Smooth muscle cell (in vitro differentiated cells): Measurements from ENCODE around the gene GFY. TPM values are rescaled to one million over a fixed set of nuclear protein-coding genes. Genes with fewer than 3 reads are reported as not detected.

Experiments used
- DNase-seq: peaks from one replicate; lab custom pipeline; 2025; ENCODE audit not compliant: unreplicated experiment; lab: John Stamatoyannopoulos, UW
- H2AFZ ChIP-seq: fragments of 200-600 bp; sonication (generic); 2 replicates; pipeline ENCODE4 v1.6.0; 2016; ENCODE audit warnings: antibody characterized with exemption, low read depth, mild to moderate bottlenecking
- H3F3A ChIP-seq: fragments of 200-600 bp; sonication (generic); 2 replicates; pipeline ENCODE4 v1.6.0; 2017; ENCODE audit warnings: antibody characterized with exemption, low read depth
- H3K27ac ChIP-seq: fragments of 200-600 bp; sonication (generic); 2 replicates; pipeline ENCODE4 v1.5.1; 2016; ENCODE audit warnings: low read depth, mild to moderate bottlenecking
- H3K27me3 ChIP-seq: fragments of 200-600 bp; sonication (generic); 2 replicates; pipeline ENCODE4 v1.6.1; 2016; ENCODE audit warnings: low read depth, mild to moderate bottlenecking
- H3K36me3 ChIP-seq: fragments of 200-600 bp; sonication (generic); 2 replicates; pipeline ENCODE4 v1.5.1; 2016; ENCODE audit warnings: low read depth
- H3K4me1 ChIP-seq: fragments of 200-600 bp; sonication (generic); 2 replicates; pipeline ENCODE4 v1.5.1; 2016; ENCODE audit warnings: low read depth
- H3K4me2 ChIP-seq: fragments of 200-600 bp; sonication (generic); 2 replicates; pipeline ENCODE4 v1.6.0; 2016; ENCODE audit warnings: mild to moderate bottlenecking
- H3K4me3 ChIP-seq: fragments of 200-600 bp; sonication (generic); 2 replicates; pipeline ENCODE4 v1.5.1; 2016; ENCODE audit warnings: mild to moderate bottlenecking
- H3K79me2 ChIP-seq: fragments of 200-600 bp; sonication (generic); 2 replicates; pipeline ENCODE4 v1.6.0; 2016; ENCODE audit warnings: low read depth, mild to moderate bottlenecking
- H3K9ac ChIP-seq: fragments of 200-600 bp; sonication (generic); 2 replicates; pipeline ENCODE4 v1.6.0; 2016; ENCODE audit warnings: low read depth
- H3K9me3 ChIP-seq: fragments of 200-600 bp; sonication (generic); replicated peaks from 2 replicates; pipeline ENCODE4 v1.5.1; 2016; ENCODE audit warnings: low read depth
- H4K20me1 ChIP-seq: fragments of 200-600 bp; sonication (generic); 2 replicates; pipeline ENCODE4 v1.6.0; 2016; ENCODE audit warnings: low read depth
- WGBS: methylation state at CpG from one replicate; pipeline ENCODE4 v1.1.7; 2016; ENCODE audit warnings: low lambda C conversion rate; 5-methylcytosine and 5-hydroxymethylcytosine counted together
- polyA plus RNA-seq: library from polyadenylated mRNA; unstranded; fragments of >200 nt; fragmentation: Nextera tagmentation; extraction: Ambion mirVana; gene quantifications from 2 replicates; pipeline ENCODE4 v1.2.1, GENCODE V29; 2016
- total RNA-seq: library from RNA; depleted of rRNA; stranded (reverse); fragments of >200 nt; gene quantifications from 2 replicates; pipeline ENCODE4 v1.2.3, GENCODE V29; 2014
- TF ChIP-seq, protein P1 (sequence below): fragments of 200-600 bp; sonication (generic); IDR thresholded peaks from 2 replicates; pipeline ENCODE4 v1.5.1; 2017; ENCODE audit warnings: borderline replicate concordance, mild to moderate bottlenecking, antibody characterized with exemption; ENCODE audit not compliant: insufficient read depth, poor library complexity, severe bottlenecking

The GFY gene
- total and polyA plus RNA-seq, 2 experiments from 2014 or later, result not detected

DNA sequence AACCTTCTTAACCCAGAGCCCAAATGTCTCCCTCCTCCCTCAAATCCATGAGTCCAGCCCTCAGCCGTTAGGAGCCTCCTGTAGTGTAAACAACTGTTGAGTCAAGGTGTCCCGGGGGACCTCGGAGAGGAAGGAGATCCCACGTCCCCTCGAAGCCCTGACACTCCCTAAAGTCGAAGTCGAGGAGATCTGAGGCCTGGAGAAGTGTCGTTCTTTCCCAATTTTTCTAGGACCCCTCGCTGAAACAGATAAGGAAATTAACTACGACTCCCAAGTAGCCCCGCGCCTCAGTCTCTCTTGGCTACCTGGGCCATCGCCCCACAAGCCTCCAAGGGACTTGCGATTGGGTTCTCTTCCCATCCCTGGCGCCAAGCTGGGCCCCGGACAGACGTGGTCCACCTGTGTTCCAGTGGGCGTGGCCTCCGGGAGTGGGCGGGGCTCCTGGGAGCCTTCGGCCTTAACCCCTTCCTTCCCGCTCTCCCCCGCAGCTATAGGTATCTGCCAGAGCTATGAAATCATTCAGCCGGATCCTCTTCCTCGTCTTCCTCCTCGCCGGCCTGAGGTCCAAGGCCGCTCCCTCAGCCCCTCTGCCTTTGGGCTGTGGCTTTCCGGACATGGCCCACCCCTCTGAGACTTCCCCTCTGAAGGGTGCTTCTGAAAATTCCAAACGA, 869 bp downstream of the GFY start:
- no peak for DNase-seq
- peaks cover 100% of the 10 kb centered on the region for H3K27me3 ChIP-seq
- no peaks in the 10 kb centered on the region for H3K36me3 ChIP-seq
- no peaks in the 10 kb centered on the region for H3F3A ChIP-seq
- no peaks in the 10 kb centered on the region for H4K20me1 ChIP-seq
- no peak overlapping the region for H3K9ac ChIP-seq
- H3K9me3 ChIP-seq, result no peaks in the 10 kb centered on the region
- H3K27ac ChIP-seq, result no peak overlapping the region
- H3K4me2 ChIP-seq, result no peak overlapping the region
- WGBS, result 10% methylated on average over 30 of the region's 30 CpGs
- TF ChIP-seq, protein P1, sequence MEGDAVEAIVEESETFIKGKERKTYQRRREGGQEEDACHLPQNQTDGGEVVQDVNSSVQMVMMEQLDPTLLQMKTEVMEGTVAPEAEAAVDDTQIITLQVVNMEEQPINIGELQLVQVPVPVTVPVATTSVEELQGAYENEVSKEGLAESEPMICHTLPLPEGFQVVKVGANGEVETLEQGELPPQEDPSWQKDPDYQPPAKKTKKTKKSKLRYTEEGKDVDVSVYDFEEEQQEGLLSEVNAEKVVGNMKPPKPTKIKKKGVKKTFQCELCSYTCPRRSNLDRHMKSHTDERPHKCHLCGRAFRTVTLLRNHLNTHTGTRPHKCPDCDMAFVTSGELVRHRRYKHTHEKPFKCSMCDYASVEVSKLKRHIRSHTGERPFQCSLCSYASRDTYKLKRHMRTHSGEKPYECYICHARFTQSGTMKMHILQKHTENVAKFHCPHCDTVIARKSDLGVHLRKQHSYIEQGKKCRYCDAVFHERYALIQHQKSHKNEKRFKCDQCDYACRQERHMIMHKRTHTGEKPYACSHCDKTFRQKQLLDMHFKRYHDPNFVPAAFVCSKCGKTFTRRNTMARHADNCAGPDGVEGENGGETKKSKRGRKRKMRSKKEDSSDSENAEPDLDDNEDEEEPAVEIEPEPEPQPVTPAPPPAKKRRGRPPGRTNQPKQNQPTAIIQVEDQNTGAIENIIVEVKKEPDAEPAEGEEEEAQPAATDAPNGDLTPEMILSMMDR, result no peak
- peaks cover 19% of the 10 kb centered on the region for H3K4me1 ChIP-seq
- H3K4me3 ChIP-seq, result no peak overlapping the region
- H3K79me2 ChIP-seq, result no peaks in the 10 kb centered on the region
- no peak overlapping the region for H2AFZ ChIP-seq

DNA sequence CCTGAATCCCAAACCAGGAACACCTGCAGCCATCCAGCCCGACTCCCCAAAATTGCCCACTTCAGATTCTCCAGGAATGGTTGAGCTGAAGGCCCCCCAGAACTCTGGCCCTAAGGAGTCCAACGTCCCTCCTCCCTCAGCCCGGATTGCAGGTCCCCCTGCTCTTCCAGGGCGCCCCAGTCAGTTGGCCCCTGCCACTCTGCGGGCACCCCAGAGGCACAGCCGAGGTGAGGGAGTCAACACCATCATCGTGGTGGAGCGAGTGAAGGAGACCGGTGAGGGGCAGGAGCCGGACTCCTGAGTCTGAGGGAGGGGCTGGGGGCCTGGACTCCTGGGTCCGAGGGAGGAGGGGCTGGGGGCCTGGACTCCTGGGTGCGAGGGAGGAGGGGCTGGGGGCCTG, 2.2 kb downstream of the GFY start:
- peaks cover 100% of the 10 kb centered on the region for H3K27me3 ChIP-seq
- peaks cover 18% of the 10 kb centered on the region for H3K4me1 ChIP-seq
- no peak overlapping the region for H3K4me3 ChIP-seq
- no peaks in the 10 kb centered on the region for H3F3A ChIP-seq
- H3K27ac ChIP-seq, result no peak overlapping the region
- 86% methylated on average over 10 of the region's 12 CpGs for WGBS
- no peaks in the 10 kb centered on the region for H3K9me3 ChIP-seq
- H3K4me2 ChIP-seq, result no peak overlapping the region
- H3K79me2 ChIP-seq, result no peaks in the 10 kb centered on the region
- TF ChIP-seq, protein P1, result no peak
- no peaks in the 10 kb centered on the region for H4K20me1 ChIP-seq
- H2AFZ ChIP-seq, result no peak overlapping the region
- no peak overlapping the region for H3K9ac ChIP-seq
- no peaks in the 10 kb centered on the region for H3K36me3 ChIP-seq
- no peak for DNase-seq

DNA sequence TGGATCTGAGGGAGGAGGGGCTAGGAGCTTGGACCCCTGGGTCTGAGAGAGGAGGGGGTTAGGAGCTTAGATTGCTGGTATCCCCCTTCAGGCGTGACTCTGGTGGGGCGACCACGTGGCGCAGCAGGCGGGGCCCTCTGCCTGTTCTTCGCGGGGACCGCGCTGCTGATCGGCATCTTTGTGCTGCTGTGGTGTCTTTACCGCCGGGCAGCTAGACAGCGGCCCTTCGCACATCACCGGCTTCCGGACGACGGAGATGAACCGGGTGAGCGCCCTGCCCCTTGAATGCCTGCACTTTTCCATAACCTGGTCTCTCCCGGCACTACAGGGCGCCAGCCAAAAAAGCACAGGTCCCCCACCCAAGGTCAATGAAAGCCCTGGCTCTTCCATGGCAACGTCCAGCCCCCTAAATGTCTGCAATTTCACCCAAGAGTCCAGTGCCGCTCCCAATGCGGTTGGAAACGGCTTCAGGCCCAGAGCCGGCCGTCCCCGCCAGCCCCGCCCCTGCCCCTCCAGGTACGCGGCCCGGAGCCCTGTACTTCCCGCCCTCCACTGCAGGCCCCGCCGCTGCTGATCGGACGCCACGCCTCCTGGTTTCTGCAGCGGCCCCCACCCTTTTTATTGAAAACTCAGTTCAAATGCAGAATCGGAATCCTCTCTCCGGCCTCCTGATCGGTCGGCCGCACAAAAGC, 2.8 kb downstream of the GFY start:
- peak overlapping the region; percentile 84 for H3K4me2 ChIP-seq
- no peak overlapping the region for H3K9ac ChIP-seq
- peak overlapping the region; percentile 49 for H2AFZ ChIP-seq
- H3K4me1 ChIP-seq, result peaks cover 12% of the 10 kb centered on the region
- TF ChIP-seq, protein P1, result no peak
- H3K4me3 ChIP-seq, result peak overlapping the region; percentile 34
- WGBS, result 2% methylated on average over 43 of the region's 45 CpGs
- H3K27me3 ChIP-seq, result peaks cover 100% of the 10 kb centered on the region
- no peaks in the 10 kb centered on the region for H3K79me2 ChIP-seq
- no peaks in the 10 kb centered on the region for H3K36me3 ChIP-seq
- H3K27ac ChIP-seq, result no peak overlapping the region
- DNase-seq, result no peak
- no peaks in the 10 kb centered on the region for H3K9me3 ChIP-seq
- no peaks in the 10 kb centered on the region for H4K20me1 ChIP-seq
- H3F3A ChIP-seq, result no peaks in the 10 kb centered on the region
